Inflammatory macrophage treated with lipopolysaccharide for 1 hour (primary cell): ENCODE measurements around the gene SVOP.
"Not testable (repeated sequence)": the region's sequence is repeated elsewhere in the genome, so short reads cannot be mapped to it uniquely, and the experiment has no call there.

ENCODE experiments used
- DNase-seq, 2 donors: peaks; one replicate each; pipeline ENCODE4 v3.0.0-alpha.2; 2020 to 2022

Gene SVOP

GRCh38 chr12:109029411-109029810 is 8.5 kb upstream of the SVOP start:
- DNase-seq: no peak

- DNase-seq: not testable (repeated sequence)
These were observed 7.8 kb upstream of the SVOP start for GRCh38 chr12:109028624-109029023.

- peak in 1 of 2 donors; percentile 27 for DNase-seq
These were observed 6.9 kb upstream of the SVOP start for GRCh38 chr12:109027767-109028166.

- no peak for DNase-seq
These were observed 597 bp downstream of the SVOP start for GRCh38 chr12:109020146-109020795.

- DNase-seq: no peak
These were observed 2.6 kb downstream of the SVOP start for GRCh38 chr12:109018296-109018695.

- no peak for DNase-seq
These were observed 3.9 kb downstream of the SVOP start for GRCh38 chr12:109016978-109017377.

- DNase-seq: no peak
These were observed 4.9 kb downstream of the SVOP start for GRCh38 chr12:109016016-109016415.

GRCh38 chr12:109014984-109015765 is 5.7 kb downstream of the SVOP start:
- no peak for DNase-seq

- DNase-seq: no peak
These were observed 10.6 kb downstream of the SVOP start for GRCh38 chr12:109010259-109010658.

GRCh38 chr12:109009766-109010165 is 11.1 kb downstream of the SVOP start:
- no peak for DNase-seq

GRCh38 chr12:109004017-109004416 is 16.9 kb downstream of the SVOP start:
- no peak for DNase-seq

GRCh38 chr12:108996320-108996719 is 24.5 kb downstream of the SVOP start:
- no peak for DNase-seq

GRCh38 chr12:108995370-108995992 is 25.4 kb downstream of the SVOP start:
- no peak for DNase-seq

GRCh38 chr12:108990103-108990502 is 30.8 kb downstream of the SVOP start:
- DNase-seq: not testable (repeated sequence)

- no peak for DNase-seq
These were observed 31.5 kb downstream of the SVOP start for GRCh38 chr12:108989376-108989775.

GRCh38 chr12:108985750-108986149 is 35.1 kb downstream of the SVOP start:
- DNase-seq: no peak

- DNase-seq: no peak
These were observed 37.6 kb downstream of the SVOP start for GRCh38 chr12:108983227-108983626.

GRCh38 chr12:108982621-108983219 is 38.1 kb downstream of the SVOP start:
- no peak for DNase-seq

GRCh38 chr12:108981835-108982234 is 39.0 kb downstream of the SVOP start:
- DNase-seq: no peak

- no peak for DNase-seq
These were observed 39.8 kb downstream of the SVOP start for GRCh38 chr12:108980831-108981618.

- DNase-seq: no peak
These were observed 43.5 kb downstream of the SVOP start for GRCh38 chr12:108977360-108977759.

GRCh38 chr12:108975024-108975593 is 45.8 kb downstream of the SVOP start:
- no peak for DNase-seq
